Measurements from ENCODE around the gene CCRL2. TPM values are rescaled to one million over a fixed set of nuclear protein-coding genes. Genes with fewer than 3 reads are reported as not detected.

CCRL2 gene
- total RNA-seq, 1 experiment from 2014 or later, result not detected

GRCh38 chr3:46406443-46406787, 644 bp upstream of the CCRL2 start:
- H3K9me3 ChIP-seq (ENCODE audit: control insufficient read depth, low read depth, low read length), result no peaks in the 10 kb centered on the region
- Mint-ChIP-seq H3K27ac (no peak overlapping the region), H3K4me3 (no peak overlapping the region), H3K9me3 (no peaks in the 10 kb centered on the region; a peak in 1 of 5 replicates), H3K4me1 (peaks cover 2 to 5% of the 10 kb centered on the region in 2 experiments; a peak in 2 of 4 replicates), H3K27me3 (ENCODE audit: low read depth) (peaks cover 4% of the 10 kb centered on the region), H3K36me3 (ENCODE audit: insufficient read depth in 1 of 3, low read depth in 3 of 3) (no peaks in the 10 kb centered on the region)
- H3K27ac ChIP-seq (ENCODE audit: insufficient read length, low read depth, low read length), result no peak overlapping the region
- no peak for DNase-seq
- no peak overlapping the region for H2BK20ac ChIP-seq (ENCODE audit: low read depth, low read length, poor library complexity, severe bottlenecking)
- no peak overlapping the region for H4K5ac ChIP-seq (ENCODE audit: insufficient read length, low read depth, low read length)
- H3K4ac ChIP-seq (ENCODE audit: low read depth, low read length), result no peak overlapping the region
- H3K23me2 ChIP-seq (ENCODE audit: insufficient read length, low read depth, low read length, poor library complexity, severe bottlenecking), result no peaks in the 10 kb centered on the region
- H3K56ac ChIP-seq (ENCODE audit: insufficient read length, low read depth, low read length), result no peak overlapping the region
- H2BK15ac ChIP-seq (ENCODE audit: low read depth, low read length), result no peak overlapping the region
- no peak overlapping the region for H4K8ac ChIP-seq (replicated peaks; ENCODE audit: insufficient read length, low read depth, low read length)
- no peak overlapping the region for H4K91ac ChIP-seq (ENCODE audit: insufficient read length, low read depth, low read length)
- H3K4me1 ChIP-seq (ENCODE audit: insufficient read depth, low read length), result no peaks in the 10 kb centered on the region
- no peak overlapping the region for H3K9ac ChIP-seq (ENCODE audit: extremely low read depth, insufficient read length, low read length)
- no peak overlapping the region for H3K4me2 ChIP-seq (ENCODE audit: insufficient read depth, insufficient read length, low read length)
- H2BK120ac ChIP-seq (ENCODE audit: low read depth, low read length, poor library complexity, severe bottlenecking), result no peak overlapping the region
- H2AK5ac ChIP-seq (ENCODE audit: insufficient read length, low read length), result no peak overlapping the region
- H3K79me1 ChIP-seq (ENCODE audit: insufficient read depth, low read depth, low read length, poor library complexity, severe bottlenecking), result no peaks in the 10 kb centered on the region
- H3K27me3 ChIP-seq (ENCODE audit: insufficient read depth, low read length), result no peaks in the 10 kb centered on the region
- H3K23ac ChIP-seq (ENCODE audit: insufficient read length, low read depth, low read length), result no peak overlapping the region
- no peak overlapping the region for H3K18ac ChIP-seq (ENCODE audit: insufficient read length, low read depth, low read length)
- no peaks in the 10 kb centered on the region for H4K20me1 ChIP-seq (ENCODE audit: control insufficient read depth, insufficient read depth, insufficient read length)
- H3K79me2 ChIP-seq (ENCODE audit: insufficient read depth, low read length), result no peaks in the 10 kb centered on the region
- H2AFZ ChIP-seq (ENCODE audit: low read length), result no peak overlapping the region
- H3T11ph ChIP-seq (ENCODE audit: low read length), result no peak overlapping the region
- H2BK5ac ChIP-seq (ENCODE audit: insufficient read length, low read length), result no peak overlapping the region
- no peak overlapping the region for H2BK12ac ChIP-seq (ENCODE audit: insufficient read length, low read depth, low read length)
- TF ChIP-seq CTCF (conservative IDR thresholded peaks at IDR 0.05), result no peak
- WGBS (ENCODE audit: extremely low coverage, insufficient read length, low lambda C conversion rate), result no CpG with 5 or more reads among the region's 4 CpGs
- no peak overlapping the region for H3K14ac ChIP-seq (ENCODE audit: insufficient read depth, low read length)

Measured in H9 (cell line).